ENCODE measurements around the gene JAK3. TPM values are rescaled to one million over a fixed set of nuclear protein-coding genes. Genes with fewer than 3 reads are reported as not detected.

JAK3 gene
- total and polyA plus RNA-seq, 2 donors (not counting 3 experiments of a cell fraction or from before 2014, with no cell fraction given), result 3.1 to 3.8 TPM

DNA sequence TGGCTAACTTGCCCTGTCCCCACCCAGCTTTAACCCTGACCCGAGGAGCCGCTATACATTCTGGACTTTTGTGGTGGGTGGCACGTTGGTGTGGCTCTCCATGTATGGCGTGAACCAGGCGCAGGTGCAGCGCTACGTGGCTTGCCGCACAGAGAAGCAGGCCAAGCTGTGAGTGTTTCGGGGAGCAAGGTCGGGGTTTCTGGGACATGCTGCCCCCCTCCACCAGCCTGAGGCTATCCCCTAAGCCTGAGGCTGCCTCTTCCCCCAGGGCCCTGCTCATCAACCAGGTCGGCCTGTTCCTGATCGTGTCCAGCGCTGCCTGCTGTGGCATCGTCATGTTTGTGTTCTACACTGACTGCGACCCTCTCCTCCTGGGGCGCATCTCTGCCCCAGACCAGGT is 29.9 kb upstream of the JAK3 start:
- no TSS peak for BruUV-seq (replicated peaks)
- POLR2A ChIA-PET, result no interaction called here
- no peaks in the 10 kb centered on the region for H3K9me1 ChIP-seq (replicated peaks; ENCODE audit: control insufficient read depth, extremely low read depth, insufficient read depth, low read length)
- CTCF ChIA-PET, result no interaction called here
- no peak overlapping the region for H3K4me3 ChIP-seq (replicated peaks in 1 of 3; ENCODE audit: insufficient read depth in 1 of 3, low read depth in 1 of 3, low read length in 3 of 3)
- H3K27ac ChIP-seq (ENCODE audit: insufficient read depth, low read depth, low read length), result no peak overlapping the region
- intact Hi-C loops (cut with micrococcal nuclease) (no loop called here), dilution Hi-C loops (cut with MboI; ENCODE audit: extremely low pct_ligation_motif_present, low sequenced_read_pairs) (no loop called here)
- peaks cover 3 to 11% of the 10 kb centered on the region in 2 experiments for H3K27me3 ChIP-seq (ENCODE audit: control insufficient read depth in 2 of 2, insufficient read depth in 2 of 2, low read length in 2 of 2)
- no peak overlapping the region for H2AFZ ChIP-seq (ENCODE audit: low read depth, low read length)
- no peak overlapping the region for H3K9ac ChIP-seq (replicated peaks; ENCODE audit: extremely low read depth, insufficient read depth, low read length)
- FAIRE-seq (no peak), DNase-seq (ENCODE audit: low read depth, low spot score) (no peak)
- no peaks in the 10 kb centered on the region for H4K20me1 ChIP-seq (replicated peaks; ENCODE audit: control insufficient read depth, extremely low read depth, insufficient read depth, low read length)
- H3K4me1 ChIP-seq (ENCODE audit: control insufficient read depth, extremely low read depth, insufficient read depth, low read length), result no peaks in the 10 kb centered on the region
- TF ChIP-seq, protein P1, sequence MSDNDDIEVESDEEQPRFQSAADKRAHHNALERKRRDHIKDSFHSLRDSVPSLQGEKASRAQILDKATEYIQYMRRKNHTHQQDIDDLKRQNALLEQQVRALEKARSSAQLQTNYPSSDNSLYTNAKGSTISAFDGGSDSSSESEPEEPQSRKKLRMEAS (IDR thresholded peaks at IDR 0.05; ENCODE audit: insufficient read depth, insufficient read length), result no peak
- no peak for TF ChIP-seq POLR2A (IDR thresholded peaks at IDR 0.05; ENCODE audit: low read depth, low read length)
- no peak for TF ChIP-seq FOS (IDR thresholded peaks at IDR 0.05; ENCODE audit: borderline replicate concordance, insufficient read depth, low read length)
- no peak for TF ChIP-seq JUN (IDR thresholded peaks at IDR 0.05; ENCODE audit: borderline replicate concordance, insufficient read depth, insufficient read length, low read depth)
- no peak for TF ChIP-seq POLR2AphosphoS5 (IDR thresholded peaks at IDR 0.05; ENCODE audit: insufficient read depth, low read depth, low read length)
- TF ChIP-seq GATA2 (IDR thresholded peaks at IDR 0.05; ENCODE audit: insufficient read depth, insufficient read length, low read depth, low read length), result no peak
- no peak for TF ChIP-seq EZH2 (IDR thresholded peaks at IDR 0.05; ENCODE audit: borderline replicate concordance, low read depth, low read length, severe bottlenecking)
- TF ChIP-seq, protein P2, sequence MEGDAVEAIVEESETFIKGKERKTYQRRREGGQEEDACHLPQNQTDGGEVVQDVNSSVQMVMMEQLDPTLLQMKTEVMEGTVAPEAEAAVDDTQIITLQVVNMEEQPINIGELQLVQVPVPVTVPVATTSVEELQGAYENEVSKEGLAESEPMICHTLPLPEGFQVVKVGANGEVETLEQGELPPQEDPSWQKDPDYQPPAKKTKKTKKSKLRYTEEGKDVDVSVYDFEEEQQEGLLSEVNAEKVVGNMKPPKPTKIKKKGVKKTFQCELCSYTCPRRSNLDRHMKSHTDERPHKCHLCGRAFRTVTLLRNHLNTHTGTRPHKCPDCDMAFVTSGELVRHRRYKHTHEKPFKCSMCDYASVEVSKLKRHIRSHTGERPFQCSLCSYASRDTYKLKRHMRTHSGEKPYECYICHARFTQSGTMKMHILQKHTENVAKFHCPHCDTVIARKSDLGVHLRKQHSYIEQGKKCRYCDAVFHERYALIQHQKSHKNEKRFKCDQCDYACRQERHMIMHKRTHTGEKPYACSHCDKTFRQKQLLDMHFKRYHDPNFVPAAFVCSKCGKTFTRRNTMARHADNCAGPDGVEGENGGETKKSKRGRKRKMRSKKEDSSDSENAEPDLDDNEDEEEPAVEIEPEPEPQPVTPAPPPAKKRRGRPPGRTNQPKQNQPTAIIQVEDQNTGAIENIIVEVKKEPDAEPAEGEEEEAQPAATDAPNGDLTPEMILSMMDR (IDR thresholded peaks at IDR 0.05; ENCODE audit: extremely low read depth in 1 of 2, insufficient read depth in 1 of 2, low read depth in 1 of 2, low read length in 2 of 2), result no peak
- TF ChIP-seq MYC (IDR thresholded peaks at IDR 0.05; ENCODE audit: low read depth, low read length), result no peak
- no peaks in the 10 kb centered on the region for H3K79me2 ChIP-seq (ENCODE audit: control insufficient read depth, insufficient read depth, low read length)
- H3K4me2 ChIP-seq (ENCODE audit: insufficient read depth, low read length), result no peak overlapping the region
- H3K36me3 ChIP-seq (ENCODE audit: control insufficient read depth in 2 of 2, extremely low read depth in 1 of 2, insufficient read depth in 2 of 2, low read length in 2 of 2), result no peaks in the 10 kb centered on the region
- H3K9me3 ChIP-seq (replicated peaks; ENCODE audit: control insufficient read depth, insufficient read depth, low read length), result no peaks in the 10 kb centered on the region

Measured in endothelial cell of umbilical vein (primary cell).